Smooth muscle cell (in vitro differentiated cells): ENCODE data around the gene GMDS. TPM values are rescaled to one million over a fixed set of nuclear protein-coding genes. Genes with fewer than 3 reads are reported as not detected.

Experiments
- DNase-seq: peaks from one replicate; lab custom pipeline; 2025; ENCODE audit not compliant: unreplicated experiment; lab: John Stamatoyannopoulos, UW
- H2AFZ ChIP-seq: fragments of 200-600 bp; sonication (generic); 2 replicates; pipeline ENCODE4 v1.6.0; 2016; ENCODE audit warnings: antibody characterized with exemption, low read depth, mild to moderate bottlenecking
- H3F3A ChIP-seq: fragments of 200-600 bp; sonication (generic); 2 replicates; pipeline ENCODE4 v1.6.0; 2017; ENCODE audit warnings: antibody characterized with exemption, low read depth
- H3K27ac ChIP-seq: fragments of 200-600 bp; sonication (generic); 2 replicates; pipeline ENCODE4 v1.5.1; 2016; ENCODE audit warnings: low read depth, mild to moderate bottlenecking
- H3K27me3 ChIP-seq: fragments of 200-600 bp; sonication (generic); 2 replicates; pipeline ENCODE4 v1.6.1; 2016; ENCODE audit warnings: low read depth, mild to moderate bottlenecking
- H3K36me3 ChIP-seq: fragments of 200-600 bp; sonication (generic); 2 replicates; pipeline ENCODE4 v1.5.1; 2016; ENCODE audit warnings: low read depth
- H3K4me1 ChIP-seq: fragments of 200-600 bp; sonication (generic); 2 replicates; pipeline ENCODE4 v1.5.1; 2016; ENCODE audit warnings: low read depth
- H3K4me2 ChIP-seq: fragments of 200-600 bp; sonication (generic); 2 replicates; pipeline ENCODE4 v1.6.0; 2016; ENCODE audit warnings: mild to moderate bottlenecking
- H3K4me3 ChIP-seq: fragments of 200-600 bp; sonication (generic); 2 replicates; pipeline ENCODE4 v1.5.1; 2016; ENCODE audit warnings: mild to moderate bottlenecking
- H3K79me2 ChIP-seq: fragments of 200-600 bp; sonication (generic); 2 replicates; pipeline ENCODE4 v1.6.0; 2016; ENCODE audit warnings: low read depth, mild to moderate bottlenecking
- H3K9ac ChIP-seq: fragments of 200-600 bp; sonication (generic); 2 replicates; pipeline ENCODE4 v1.6.0; 2016; ENCODE audit warnings: low read depth
- H3K9me3 ChIP-seq: fragments of 200-600 bp; sonication (generic); replicated peaks from 2 replicates; pipeline ENCODE4 v1.5.1; 2016; ENCODE audit warnings: low read depth
- H4K20me1 ChIP-seq: fragments of 200-600 bp; sonication (generic); 2 replicates; pipeline ENCODE4 v1.6.0; 2016; ENCODE audit warnings: low read depth
- CTCF ChIP-seq: fragments of 200-600 bp; sonication (generic); IDR thresholded peaks from 2 replicates; pipeline ENCODE4 v1.5.1; 2017; ENCODE audit warnings: borderline replicate concordance, mild to moderate bottlenecking, antibody characterized with exemption; ENCODE audit not compliant: insufficient read depth, poor library complexity, severe bottlenecking
- WGBS: methylation state at CpG from one replicate; pipeline ENCODE4 v1.1.7; 2016; ENCODE audit warnings: low lambda C conversion rate; 5-methylcytosine and 5-hydroxymethylcytosine counted together
- polyA plus RNA-seq: library from polyadenylated mRNA; unstranded; fragments of >200 nt; fragmentation: Nextera tagmentation; extraction: Ambion mirVana; gene quantifications from 2 replicates; pipeline ENCODE4 v1.2.1, GENCODE V29; 2016
- total RNA-seq: library from RNA; depleted of rRNA; stranded (reverse); fragments of >200 nt; gene quantifications from 2 replicates; pipeline ENCODE4 v1.2.3, GENCODE V29; 2014

GMDS gene
- total and polyA plus RNA-seq, 2 experiments from 2014 or later: 3.7 to 8.5 TPM

- H3K9me3 ChIP-seq: no peaks in the 10 kb centered on the region
- no peak for DNase-seq
- no peaks in the 10 kb centered on the region for H3K27me3 ChIP-seq
- H3K4me2 ChIP-seq: no peak overlapping the region
- H3K4me3 ChIP-seq: no peak overlapping the region
- H3K79me2 ChIP-seq: no peaks in the 10 kb centered on the region
- no peaks in the 10 kb centered on the region for H4K20me1 ChIP-seq
- TF ChIP-seq CTCF: no peak
- H3K27ac ChIP-seq: no peak overlapping the region
- no peak overlapping the region for H2AFZ ChIP-seq
- no peaks in the 10 kb centered on the region for H3K4me1 ChIP-seq
- H3F3A ChIP-seq: no peaks in the 10 kb centered on the region
- 91% methylated on average over 1 of the region's 1 CpG for WGBS
- H3K36me3 ChIP-seq: no peaks in the 10 kb centered on the region
- H3K9ac ChIP-seq: no peak overlapping the region
These were observed 21.4 kb upstream of the GMDS start for GRCh38 chr6:2266841-2267240.

- no peak overlapping the region for H2AFZ ChIP-seq
- no peak overlapping the region for H3K9ac ChIP-seq
- no peaks in the 10 kb centered on the region for H3K9me3 ChIP-seq
- H3F3A ChIP-seq: no peaks in the 10 kb centered on the region
- no peak overlapping the region for H3K27ac ChIP-seq
- H3K4me1 ChIP-seq: no peaks in the 10 kb centered on the region
- no peaks in the 10 kb centered on the region for H3K36me3 ChIP-seq
- no peak for TF ChIP-seq CTCF
- no peak overlapping the region for H3K4me2 ChIP-seq
- 79% methylated on average over 3 of the region's 3 CpGs for WGBS
- H3K4me3 ChIP-seq: no peak overlapping the region
- no peaks in the 10 kb centered on the region for H4K20me1 ChIP-seq
- H3K27me3 ChIP-seq: no peaks in the 10 kb centered on the region
- no peak for DNase-seq
- H3K79me2 ChIP-seq: no peaks in the 10 kb centered on the region
These were observed 20.8 kb upstream of the GMDS start for GRCh38 chr6:2266031-2266795.

GRCh38 chr6:2264932-2265331, 19.5 kb upstream of the GMDS start:
- no peak overlapping the region for H3K4me2 ChIP-seq
- no peaks in the 10 kb centered on the region for H3F3A ChIP-seq
- no peaks in the 10 kb centered on the region for H4K20me1 ChIP-seq
- no peaks in the 10 kb centered on the region for H3K4me1 ChIP-seq
- no peak overlapping the region for H3K9ac ChIP-seq
- no peaks in the 10 kb centered on the region for H3K36me3 ChIP-seq
- H3K27me3 ChIP-seq: no peaks in the 10 kb centered on the region
- 87% methylated on average over 2 of the region's 2 CpGs for WGBS
- H3K4me3 ChIP-seq: no peak overlapping the region
- H3K79me2 ChIP-seq: no peaks in the 10 kb centered on the region
- TF ChIP-seq CTCF: no peak
- no peak overlapping the region for H3K27ac ChIP-seq
- no peaks in the 10 kb centered on the region for H3K9me3 ChIP-seq
- no peak overlapping the region for H2AFZ ChIP-seq
- no peak for DNase-seq

GRCh38 chr6:2263896-2264295, 18.5 kb upstream of the GMDS start:
- H3F3A ChIP-seq: no peaks in the 10 kb centered on the region
- no peak overlapping the region for H3K9ac ChIP-seq
- TF ChIP-seq CTCF: no peak
- H3K4me1 ChIP-seq: no peaks in the 10 kb centered on the region
- no peak overlapping the region for H3K4me3 ChIP-seq
- no peaks in the 10 kb centered on the region for H3K27me3 ChIP-seq
- WGBS: 96% methylated on average over 1 of the region's 1 CpG
- no peak for DNase-seq
- no peaks in the 10 kb centered on the region for H3K9me3 ChIP-seq
- no peaks in the 10 kb centered on the region for H3K36me3 ChIP-seq
- H3K27ac ChIP-seq: no peak overlapping the region
- H3K79me2 ChIP-seq: no peaks in the 10 kb centered on the region
- H2AFZ ChIP-seq: no peak overlapping the region
- no peak overlapping the region for H3K4me2 ChIP-seq
- no peaks in the 10 kb centered on the region for H4K20me1 ChIP-seq
